Prostate gland (tissue), 2 donors: ENCODE measurements around the gene ACOT11. TPM values are rescaled to one million over a fixed set of nuclear protein-coding genes. Genes with fewer than 3 reads are reported as not detected.

ENCODE experiments used
- DNase-seq: peaks from one replicate; pipeline ENCODE4 v3.0.0-alpha.2; 2019; ENCODE audit warnings: low spot score
- H3K27ac ChIP-seq, 2 donors: fragments of 200-600 bp; sonication (generic); 2 replicates each; pipeline ENCODE4 v1.5.1; 2017 to 2019
- H3K27me3 ChIP-seq: fragments of 200-600 bp; sonication (generic); replicated peaks from 2 replicates; pipeline ENCODE4 v1.5.1; 2019; ENCODE audit not compliant: insufficient read depth
- H3K36me3 ChIP-seq, 2 donors: fragments of 200-600 bp; sonication (generic); 1 replicate in 1 of 2; 2 replicates in 1 of 2; pipeline versions ENCODE4 v1.5.1 to v1.8.1; 2017 to 2019
- H3K4me1 ChIP-seq: fragments of 200-600 bp; sonication (generic); replicated peaks from 2 replicates; pipeline ENCODE4 v1.5.1; 2019
- H3K4me3 ChIP-seq, 2 donors: fragments of 200-600 bp; sonication (generic); 2 replicates each; pipeline ENCODE4 v1.5.1; 2017 to 2019
- H3K9me3 ChIP-seq: fragments of 200-600 bp; sonication (generic); 2 replicates; pipeline ENCODE4 v1.5.1; 2017
- CTCF ChIP-seq, 4 experiments: fragments of 200-600 bp in 2 of 4; fragments of 450-650 bp in 2 of 4; sonication (generic) in 2 of 4; IDR thresholded peaks; 1 replicate in 3 of 4; 2 replicates in 1 of 4; pipeline ENCODE4 v1.5.1; 2016 to 2019; ENCODE audit warnings: antibody characterized with exemption in 4 of 4, mild to moderate bottlenecking in 2 of 4, moderate library complexity in 2 of 4
- POLR2A ChIP-seq: fragments of 450-650 bp; IDR thresholded peaks from one replicate; pipeline ENCODE4 v1.6.1; 2016; ENCODE audit warnings: antibody characterized with exemption, mild to moderate bottlenecking
- POLR2AphosphoS5 ChIP-seq: sonication (generic); formaldehyde crosslinking; IDR thresholded peaks from one replicate; pipeline ENCODE4 v1.6.1; 2017; ENCODE audit warnings: antibody characterized with exemption
- WGBS: methylation state at CpG from one replicate; pipeline ENCODE4 v1.1.5; 2018; 5-methylcytosine and 5-hydroxymethylcytosine counted together
- intact Hi-C: fragments of 100-400 bp; cut with DNase I; formaldehyde crosslinking; loops from one replicate; pipeline ENCODE4 v1.14.2; 2022
- total RNA-seq, 2 donors: library from RNA; depleted of rRNA; stranded (reverse); fragments of >200 nt; gene quantifications; one replicate each; pipeline ENCODE4 v1.1.0, GENCODE V29; 2016

The ACOT11 gene
- total RNA-seq, 2 donors from 2014 or later, result 6.7 to 18.6 TPM

GRCh38 chr1:54565113-54565501 is 17.1 kb downstream of the ACOT11 start:
- Histone ChIP-seq H3K9me3 (no peaks in the 10 kb centered on the region), H3K4me3 (no peak overlapping the region), H3K27ac (no peak overlapping the region), H3K27me3 (no peaks in the 10 kb centered on the region), H3K4me1 (no peaks in the 10 kb centered on the region), H3K36me3 (no peaks in the 10 kb centered on the region)
- WGBS, result 92% methylated on average over 4 of the region's 4 CpGs
- intact Hi-C loops, result no loop called here
- no peak for TF ChIP-seq POLR2A
- no peak for TF ChIP-seq POLR2AphosphoS5
- TF ChIP-seq CTCF (IDR thresholded peaks at IDR 0.05), result no peak
- no peak for DNase-seq

GRCh38 chr1:54566438-54567141 is 18.6 kb downstream of the ACOT11 start:
- no peak for DNase-seq
- Histone ChIP-seq H3K36me3 (no peaks in the 10 kb centered on the region), H3K4me1 (no peaks in the 10 kb centered on the region), H3K27me3 (no peaks in the 10 kb centered on the region), H3K27ac (no peak overlapping the region), H3K4me3 (no peak overlapping the region), H3K9me3 (no peaks in the 10 kb centered on the region)
- 91% methylated on average over 5 of the region's 5 CpGs for WGBS
- no peak for TF ChIP-seq CTCF (IDR thresholded peaks at IDR 0.05)
- TF ChIP-seq POLR2AphosphoS5, result no peak
- TF ChIP-seq POLR2A, result no peak
- intact Hi-C loops, result no loop called here

GRCh38 chr1:54567961-54568360 is 19.9 kb downstream of the ACOT11 start:
- H3K4me1 ChIP-seq, result peaks cover 3% of the 10 kb centered on the region
- TF ChIP-seq POLR2A (no peak), CTCF (IDR thresholded peaks at IDR 0.05) (no peak), POLR2AphosphoS5 (peak; percentile 39)
- H3K27ac ChIP-seq, result peak overlapping the region; percentile 29 to 47
- no peaks in the 10 kb centered on the region for H3K9me3 ChIP-seq
- H3K36me3 ChIP-seq, result no peaks in the 10 kb centered on the region
- 27% methylated on average over 5 of the region's 5 CpGs for WGBS
- no peaks in the 10 kb centered on the region for H3K27me3 ChIP-seq
- H3K4me3 ChIP-seq, result no peak overlapping the region
- no peak for DNase-seq
- intact Hi-C loops, result no loop called here

GRCh38 chr1:54569339-54569738 is 21.3 kb downstream of the ACOT11 start:
- H3K4me3 ChIP-seq, result no peak overlapping the region
- DNase-seq, result no peak
- no peak overlapping the region for H3K27ac ChIP-seq
- intact Hi-C loops, result no loop called here
- TF ChIP-seq CTCF (IDR thresholded peaks at IDR 0.05) (no peak), POLR2A (peak; percentile 26), POLR2AphosphoS5 (no peak)
- no peaks in the 10 kb centered on the region for H3K36me3 ChIP-seq
- 46% methylated on average over 4 of the region's 4 CpGs for WGBS
- peaks cover 3% of the 10 kb centered on the region for H3K4me1 ChIP-seq
- H3K9me3 ChIP-seq, result no peaks in the 10 kb centered on the region
- no peaks in the 10 kb centered on the region for H3K27me3 ChIP-seq

GRCh38 chr1:54570161-54570560 is 22.1 kb downstream of the ACOT11 start:
- Histone ChIP-seq H3K27me3 (no peaks in the 10 kb centered on the region), H3K27ac (no peak overlapping the region), H3K4me3 (no peak overlapping the region), H3K36me3 (no peaks in the 10 kb centered on the region), H3K9me3 (no peaks in the 10 kb centered on the region), H3K4me1 (peaks cover 3% of the 10 kb centered on the region)
- DNase-seq, result no peak
- 95% methylated on average over 5 of the region's 5 CpGs for WGBS
- intact Hi-C loops, result no loop called here
- TF ChIP-seq POLR2AphosphoS5 (no peak), POLR2A (no peak), CTCF (IDR thresholded peaks at IDR 0.05) (no peak)
